Measurements from ENCODE around the gene NFE2L1.
A peak's percentile ranks its signal among the peaks of the same experiment; 100 is the strongest.

NFE2L1 gene

GRCh38 chr17:48053758-48054237 lies 5.6 kb downstream of the NFE2L1 start:
- no peak overlapping the region for H3K27ac ChIP-seq (ENCODE audit: low read length)
- no peaks in the 10 kb centered on the region for H3K27me3 ChIP-seq (replicated peaks; ENCODE audit: insufficient read depth, low read length)
- no peak overlapping the region for H3K9ac ChIP-seq (ENCODE audit: low read length)
- H3K9me2 ChIP-seq (replicated peaks; ENCODE audit: insufficient read depth, low read length) = no peaks in the 10 kb centered on the region
- H3K4me1 ChIP-seq (ENCODE audit: low read length) = peaks cover 66% of the 10 kb centered on the region
- peak overlapping the region; percentile 31; the same call in 1 of the 2 replicates for H3K4me2 ChIP-seq (ENCODE audit: low read depth, low read length)
- H3K79me2 ChIP-seq (ENCODE audit: low read length) = peaks cover 99% of the 10 kb centered on the region
- DNase-seq = no peak
- H3K9me3 ChIP-seq (replicated peaks; ENCODE audit: insufficient read depth, low read length) = no peaks in the 10 kb centered on the region
- TF ChIP-seq EZH2phosphoT487 (IDR thresholded peaks at IDR 0.05; ENCODE audit: low read length) (no peak), EZH2 (optimal IDR thresholded peaks at IDR 0.05; ENCODE audit: low read depth, low read length) (no peak), CTCF (IDR thresholded peaks at IDR 0.05; ENCODE audit: low read length) (no peak)
- no peaks in the 10 kb centered on the region for H4K20me1 ChIP-seq (ENCODE audit: insufficient read depth, low read length)
- no peak overlapping the region for H2AFZ ChIP-seq (ENCODE audit: low read length)
- H3F3A ChIP-seq (ENCODE audit: insufficient read depth, low read length) = peaks cover 13% of the 10 kb centered on the region
- H3K4me3 ChIP-seq (ENCODE audit: low read length) = no peak overlapping the region
- H3K36me3 ChIP-seq (replicated peaks; ENCODE audit: insufficient read depth, low read length) = peaks cover 22% of the 10 kb centered on the region

DNA sequence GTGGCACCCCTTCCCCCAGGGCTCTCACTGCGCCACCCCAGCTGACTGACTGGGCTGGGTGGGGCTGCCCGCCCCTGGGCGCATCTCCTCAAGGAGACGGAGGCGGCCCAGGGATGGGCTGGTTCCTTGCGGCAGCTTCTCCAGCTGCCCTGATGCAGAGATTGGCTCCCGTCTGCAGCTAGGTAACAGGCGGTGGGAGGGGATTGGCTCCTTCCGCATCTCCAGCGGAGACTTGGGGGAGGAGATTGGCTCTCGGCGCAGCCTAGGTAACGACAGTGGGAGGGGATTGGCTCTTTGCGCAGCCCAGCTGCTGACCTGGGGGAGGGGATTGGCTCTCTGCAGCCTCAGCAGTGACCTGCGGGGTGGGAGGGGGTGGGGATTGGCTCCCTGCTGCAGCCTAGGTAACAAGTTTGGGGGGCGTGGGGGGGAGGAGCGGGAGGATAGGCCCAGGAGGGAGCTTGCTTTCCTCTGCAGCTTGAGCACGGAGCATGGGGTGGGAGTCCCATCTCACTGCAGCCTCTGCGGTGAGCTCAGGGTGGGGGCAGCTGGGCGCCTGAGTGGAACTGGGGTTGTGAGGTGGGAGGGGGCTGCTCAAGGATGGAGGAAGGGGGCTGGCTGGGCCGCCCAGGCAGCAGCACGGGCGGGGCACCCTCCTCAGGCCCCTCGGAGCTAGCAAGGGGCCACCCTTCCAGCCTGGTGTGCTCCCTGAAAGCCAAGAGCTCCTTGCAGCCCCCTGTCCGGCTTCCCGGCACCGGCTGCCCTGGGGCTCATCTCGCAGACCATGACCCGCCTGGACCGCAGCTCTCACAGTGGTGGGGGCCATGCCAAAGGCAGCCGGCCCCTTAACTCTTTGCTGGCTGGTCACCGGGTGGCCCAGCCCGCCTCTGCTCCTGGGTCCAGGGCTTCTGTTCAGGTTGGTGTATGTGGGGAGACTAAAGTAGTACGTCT lies 6.4 kb downstream of the NFE2L1 start:
- Histone ChIP-seq H3K4me3 (ENCODE audit: low read length) (no peak overlapping the region), H4K20me1 (ENCODE audit: insufficient read depth, low read length) (no peaks in the 10 kb centered on the region), H3K9me2 (replicated peaks; ENCODE audit: insufficient read depth, low read length) (no peaks in the 10 kb centered on the region), H3K9ac (ENCODE audit: low read length) (no peak overlapping the region), H3K79me2 (ENCODE audit: low read length) (peaks cover 99% of the 10 kb centered on the region), H3K4me2 (ENCODE audit: low read depth, low read length) (peak overlapping the region; percentile 46; the same call in 1 of the 2 replicates), H2AFZ (ENCODE audit: low read length) (no peak overlapping the region), H3K27ac (ENCODE audit: low read length) (peak overlapping the region; percentile 53; the same call in 1 of the 2 replicates), H3K4me1 (ENCODE audit: low read length) (peaks cover 66% of the 10 kb centered on the region), H3K9me3 (replicated peaks; ENCODE audit: insufficient read depth, low read length) (no peaks in the 10 kb centered on the region), H3K27me3 (replicated peaks; ENCODE audit: insufficient read depth, low read length) (no peaks in the 10 kb centered on the region), H3F3A (ENCODE audit: insufficient read depth, low read length) (peaks cover 9% of the 10 kb centered on the region; the same call in 1 of the 2 replicates), H3K36me3 (replicated peaks; ENCODE audit: insufficient read depth, low read length) (peaks cover 25% of the 10 kb centered on the region)
- TF ChIP-seq EZH2 (optimal IDR thresholded peaks at IDR 0.05; ENCODE audit: low read depth, low read length) = no peak
- DNase-seq = no peak

DNA sequence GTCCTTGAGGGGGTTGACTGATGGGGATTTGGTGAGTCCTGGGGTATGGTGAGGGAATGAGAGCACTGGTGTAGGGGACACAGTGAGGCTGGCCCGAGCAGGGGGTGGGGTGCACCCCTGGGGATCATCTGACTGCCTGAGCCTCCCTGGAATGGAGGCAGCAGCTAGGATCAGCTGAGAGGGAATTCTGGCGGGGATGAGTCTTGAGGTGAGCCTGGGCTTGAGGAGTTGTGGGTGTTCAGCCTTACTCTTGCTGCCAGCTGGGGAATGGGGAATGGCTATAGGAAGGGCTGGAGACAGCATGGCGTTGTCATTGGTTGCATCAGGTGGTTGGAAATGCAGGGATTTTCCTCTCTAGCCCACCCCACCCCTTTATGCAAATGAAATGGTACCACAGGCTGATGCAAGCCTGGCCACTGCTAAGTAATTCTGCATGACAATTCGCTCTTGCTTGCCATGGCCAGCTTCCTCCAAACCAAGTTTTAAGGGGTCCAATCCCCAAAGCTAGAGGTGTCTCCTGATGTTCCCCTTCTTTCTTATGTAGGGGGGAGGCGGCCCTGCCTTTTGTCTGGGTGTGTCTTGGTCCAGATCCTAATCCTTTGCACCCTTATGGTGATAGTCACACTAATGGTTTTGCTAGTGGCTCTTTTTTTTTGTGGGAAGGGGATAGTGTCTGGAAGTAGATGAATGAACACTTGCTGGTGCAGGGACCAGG lies 7.5 kb downstream of the NFE2L1 start:
- TF ChIP-seq CTCF (IDR thresholded peaks at IDR 0.05; ENCODE audit: low read length) (no peak), EZH2phosphoT487 (IDR thresholded peaks at IDR 0.05; ENCODE audit: low read length) (no peak), EZH2 (optimal IDR thresholded peaks at IDR 0.05; ENCODE audit: low read depth, low read length) (no peak)
- Histone ChIP-seq H3K4me1 (ENCODE audit: low read length) (peaks cover 59% of the 10 kb centered on the region), H2AFZ (ENCODE audit: low read length) (no peak overlapping the region), H3K9me3 (replicated peaks; ENCODE audit: insufficient read depth, low read length) (no peaks in the 10 kb centered on the region), H3K4me2 (ENCODE audit: low read depth, low read length) (peak overlapping the region; percentile 46; the same call in 1 of the 2 replicates), H3F3A (ENCODE audit: insufficient read depth, low read length) (peaks cover 6% of the 10 kb centered on the region; the same call in 1 of the 2 replicates), H3K79me2 (ENCODE audit: low read length) (peaks cover 96% of the 10 kb centered on the region), H4K20me1 (ENCODE audit: insufficient read depth, low read length) (no peaks in the 10 kb centered on the region), H3K9me2 (replicated peaks; ENCODE audit: insufficient read depth, low read length) (no peaks in the 10 kb centered on the region), H3K27ac (ENCODE audit: low read length) (peak overlapping the region; percentile 53; the same call in 1 of the 2 replicates), H3K4me3 (ENCODE audit: low read length) (no peak overlapping the region), H3K27me3 (replicated peaks; ENCODE audit: insufficient read depth, low read length) (no peaks in the 10 kb centered on the region), H3K36me3 (replicated peaks; ENCODE audit: insufficient read depth, low read length) (peaks cover 25% of the 10 kb centered on the region), H3K9ac (ENCODE audit: low read length) (peak overlapping the region; percentile 40; the same call in 1 of the 2 replicates)
- DNase-seq = peak; percentile 29
